PC-3 (cell line): ENCODE measurements around the gene CDH4. TPM values are rescaled to one million over a fixed set of nuclear protein-coding genes. Genes with fewer than 3 reads are reported as not detected.

Experiments
- ATAC-seq: fragments of 200-7000 bp; cut with Tn5 transposase; 2 replicates; pipeline ENCODE4 v1.9.1; 2020; ENCODE audit warnings: mild to moderate bottlenecking, moderate library complexity
- BruUV-seq: library from RNA; stranded (reverse); fragments of 400-500 nt; replicated peaks from 2 replicates; lab custom pipeline; 2021; lab: Mats Ljungman, UMichigan
- CTCF ChIA-PET: fragments of 300-600 bp; sonication (Branson Sonifier 250); formaldehyde crosslinking; loops from one replicate; lab custom pipeline; 2022; ENCODE audit warnings: antibody characterized with exemption; lab: Charles Lee
- POLR2A ChIA-PET: fragments of 300-600 bp; sonication (Branson Sonifier 250); formaldehyde crosslinking; loops from one replicate; lab custom pipeline; 2022; ENCODE audit warnings: antibody characterized with exemption; ENCODE audit not compliant: unreplicated experiment; lab: Charles Lee
- DNase-seq: peaks from one replicate; pipeline ENCODE4 v3.0.0-alpha.2; 2015
- H2AFZ ChIP-seq: fragments of 300-600 bp; sonication (generic); 2 replicates; pipeline ENCODE4 v1.6.0; 2016; ENCODE audit warnings: antibody characterized with exemption, low read length
- H3F3A ChIP-seq: fragments of 300-600 bp; sonication (generic); one replicate; pipeline ENCODE4 v1.6.0; 2017; ENCODE audit warnings: antibody characterized with exemption, low read length, control low read depth, mild to moderate bottlenecking; ENCODE audit not compliant: unreplicated experiment
- H3K27ac ChIP-seq: fragments of 300-600 bp; sonication (generic); 2 replicates; pipeline ENCODE4 v1.5.1; 2016; ENCODE audit warnings: mild to moderate bottlenecking, low read length
- H3K27me3 ChIP-seq: fragments of 300-600 bp; sonication (generic); 2 replicates; pipeline ENCODE4 v1.6.1; 2016; ENCODE audit warnings: low read length, mixed read lengths
- H3K36me3 ChIP-seq: fragments of 300-600 bp; sonication (generic); 2 replicates; pipeline ENCODE4 v1.6.1; 2016; ENCODE audit warnings: low read depth, mixed run types, low read length, mixed read lengths
- H3K4me1 ChIP-seq: fragments of 300-600 bp; sonication (generic); 2 replicates; pipeline ENCODE4 v1.5.1; 2016; ENCODE audit warnings: low read length; ENCODE audit not compliant: insufficient read depth
- H3K4me2 ChIP-seq: fragments of 300-600 bp; sonication (generic); 2 replicates; pipeline ENCODE4 v1.6.0; 2016; ENCODE audit warnings: low read length
- H3K4me3 ChIP-seq: fragments of 300-600 bp; sonication (generic); 2 replicates; pipeline ENCODE4 v1.5.1; 2016; ENCODE audit warnings: mild to moderate bottlenecking, low read length, mixed read lengths
- H3K79me2 ChIP-seq: fragments of 300-600 bp; sonication (generic); 2 replicates; pipeline ENCODE4 v1.6.1; 2017; ENCODE audit warnings: low read length, mixed read lengths
- H3K9ac ChIP-seq: fragments of 300-600 bp; sonication (generic); 2 replicates; pipeline ENCODE4 v1.6.0; 2016; ENCODE audit warnings: mild to moderate bottlenecking, low read length
- H3K9me2 ChIP-seq: fragments of 300-600 bp; sonication (generic); replicated peaks from 2 replicates; pipeline ENCODE4 v1.6.1; 2016; ENCODE audit warnings: mixed run types, low read length, mixed read lengths
- H3K9me3 ChIP-seq: fragments of 300-600 bp; sonication (generic); 2 replicates; pipeline ENCODE4 v1.6.1; 2016; ENCODE audit warnings: low read length, mixed read lengths
- H4K20me1 ChIP-seq: fragments of 300-600 bp; sonication (generic); 2 replicates; pipeline ENCODE4 v1.6.1; 2016; ENCODE audit warnings: low read length, mixed read lengths
- EZH2 ChIP-seq: fragments of 300-600 bp; sonication (generic); IDR thresholded peaks from one replicate; pipeline ENCODE4 v1.6.1; 2017; ENCODE audit warnings: antibody characterized with exemption, mild to moderate bottlenecking, low read length; ENCODE audit not compliant: unreplicated experiment
- EZH2phosphoT487 ChIP-seq: fragments of 300-600 bp; sonication (generic); IDR thresholded peaks from 2 replicates; pipeline ENCODE4 v1.6.1; 2018; ENCODE audit warnings: mild to moderate bottlenecking, antibody characterized with exemption, low read length, borderline replicate concordance
- intact Hi-C: fragments of 100-400 bp; cut with micrococcal nuclease; formaldehyde crosslinking; loops from 2 replicates; pipeline ENCODE4 v1.9.0; 2023
- total RNA-seq: library from RNA; depleted of rRNA; stranded (reverse); fragments of >200 nt; gene quantifications from 2 replicates; pipeline ENCODE4 v1.2.3, GENCODE V29; 2014
- TF ChIP-seq, protein P1 (sequence below): fragments of 300-600 bp; sonication (generic); conservative IDR thresholded peaks from 2 replicates; pipeline ENCODE4 v1.5.1; 2017; ENCODE audit warnings: antibody characterized with exemption, low read depth, mild to moderate bottlenecking, low read length

The CDH4 gene
- total RNA-seq, 1 experiment from 2014 or later = not detected

GRCh38 chr20:61855286-61855685 is 603.2 kb downstream of the CDH4 start:
- TF ChIP-seq EZH2 (no peak), EZH2phosphoT487 (no peak)
- TF ChIP-seq, protein P1, sequence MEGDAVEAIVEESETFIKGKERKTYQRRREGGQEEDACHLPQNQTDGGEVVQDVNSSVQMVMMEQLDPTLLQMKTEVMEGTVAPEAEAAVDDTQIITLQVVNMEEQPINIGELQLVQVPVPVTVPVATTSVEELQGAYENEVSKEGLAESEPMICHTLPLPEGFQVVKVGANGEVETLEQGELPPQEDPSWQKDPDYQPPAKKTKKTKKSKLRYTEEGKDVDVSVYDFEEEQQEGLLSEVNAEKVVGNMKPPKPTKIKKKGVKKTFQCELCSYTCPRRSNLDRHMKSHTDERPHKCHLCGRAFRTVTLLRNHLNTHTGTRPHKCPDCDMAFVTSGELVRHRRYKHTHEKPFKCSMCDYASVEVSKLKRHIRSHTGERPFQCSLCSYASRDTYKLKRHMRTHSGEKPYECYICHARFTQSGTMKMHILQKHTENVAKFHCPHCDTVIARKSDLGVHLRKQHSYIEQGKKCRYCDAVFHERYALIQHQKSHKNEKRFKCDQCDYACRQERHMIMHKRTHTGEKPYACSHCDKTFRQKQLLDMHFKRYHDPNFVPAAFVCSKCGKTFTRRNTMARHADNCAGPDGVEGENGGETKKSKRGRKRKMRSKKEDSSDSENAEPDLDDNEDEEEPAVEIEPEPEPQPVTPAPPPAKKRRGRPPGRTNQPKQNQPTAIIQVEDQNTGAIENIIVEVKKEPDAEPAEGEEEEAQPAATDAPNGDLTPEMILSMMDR = no peak
- CTCF ChIA-PET = no interaction called here

DNA sequence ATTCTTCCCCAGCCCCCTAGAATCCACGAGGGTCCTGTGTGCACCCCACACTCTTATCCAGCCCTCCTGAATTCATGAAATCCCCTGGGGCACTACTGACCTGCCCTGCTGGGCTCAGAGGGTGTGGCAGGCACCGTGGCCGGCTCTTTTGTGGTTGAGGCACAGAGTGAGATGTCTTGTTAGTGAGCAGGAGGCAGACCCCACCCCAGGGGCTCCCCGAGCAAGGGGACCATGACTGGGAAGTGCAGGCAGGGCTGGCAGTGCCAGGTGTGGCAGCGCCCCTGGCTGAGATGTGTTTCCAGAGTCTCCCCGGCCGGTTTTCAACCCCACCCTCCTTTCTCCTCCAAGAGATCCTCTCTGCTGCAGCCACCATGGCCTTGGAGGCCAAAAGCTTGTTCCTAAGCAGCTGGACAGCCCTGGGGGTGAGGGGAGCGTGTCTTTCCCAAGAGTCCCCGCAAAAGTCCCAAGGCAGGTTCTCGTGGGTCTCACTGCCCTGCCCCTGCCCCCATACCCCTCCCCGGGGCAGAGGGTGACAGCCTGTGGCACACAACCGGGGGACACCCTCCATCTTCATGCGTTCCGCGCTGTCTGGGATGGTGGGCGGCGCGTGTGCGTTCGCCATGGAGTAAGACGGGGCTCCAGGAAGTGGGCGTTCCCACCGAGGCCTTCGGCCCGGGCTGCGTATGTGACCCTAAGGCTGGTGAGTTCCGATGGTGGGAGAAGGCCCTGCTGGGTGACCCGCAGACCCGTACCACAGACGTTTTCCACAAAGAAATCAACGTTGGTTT is 604.8 kb downstream of the CDH4 start:
- Histone ChIP-seq H3K9ac (no peak overlapping the region), H3K36me3 (no peaks in the 10 kb centered on the region), H3K9me2 (no peaks in the 10 kb centered on the region), H3K27ac (no peak overlapping the region), H3K4me1 (no peaks in the 10 kb centered on the region), H3K4me2 (no peak overlapping the region), H3K27me3 (peaks cover 62% of the 10 kb centered on the region), H3F3A (no peaks in the 10 kb centered on the region), H3K4me3 (no peak overlapping the region), H3K79me2 (no peaks in the 10 kb centered on the region), H3K9me3 (no peaks in the 10 kb centered on the region), H4K20me1 (no peaks in the 10 kb centered on the region), H2AFZ (no peak overlapping the region)
- DNase-seq (no peak), ATAC-seq (no peak)
- CTCF ChIA-PET = no interaction called here
- POLR2A ChIA-PET = no interaction called here
- intact Hi-C loops = no loop called here
- TF ChIP-seq EZH2 = no peak
- TF ChIP-seq, protein P1 = no peak
- no peak for TF ChIP-seq EZH2phosphoT487
- BruUV-seq = no TSS peak

More at GRCh38 chr20:61855286-61855685, 603.2 kb downstream of the CDH4 start:
- BruUV-seq = no TSS peak
- intact Hi-C loops = no loop called here
- no peak for ATAC-seq
- Histone ChIP-seq H3K9me3 (no peaks in the 10 kb centered on the region), H3K4me2 (no peak overlapping the region), H3K9me2 (no peaks in the 10 kb centered on the region), H3K9ac (no peak overlapping the region), H3K27me3 (peaks cover 63% of the 10 kb centered on the region), H3K27ac (no peak overlapping the region), H3F3A (no peaks in the 10 kb centered on the region), H3K79me2 (no peaks in the 10 kb centered on the region), H2AFZ (no peak overlapping the region), H3K4me1 (no peaks in the 10 kb centered on the region), H3K4me3 (no peak overlapping the region), H3K36me3 (no peaks in the 10 kb centered on the region), H4K20me1 (no peaks in the 10 kb centered on the region)
- POLR2A ChIA-PET = no interaction called here
- no peak for DNase-seq

DNA sequence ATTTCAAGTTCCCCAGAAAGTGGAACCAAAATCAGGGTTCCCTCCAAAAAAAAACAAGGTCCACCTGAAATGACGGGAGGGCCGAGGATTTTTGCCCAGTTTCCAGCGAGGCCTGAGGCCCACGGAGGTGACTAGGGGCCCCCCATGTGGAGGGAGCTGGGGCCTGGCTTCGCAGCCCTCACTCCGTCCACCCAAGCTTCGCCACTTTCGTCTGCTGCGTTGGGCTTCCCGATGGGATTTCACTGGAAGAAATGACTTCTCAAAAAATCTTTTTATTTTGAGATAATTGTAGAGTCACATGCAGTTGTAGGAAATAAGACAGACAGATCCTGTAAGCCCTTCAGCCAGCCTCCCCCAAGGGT is 605.3 kb downstream of the CDH4 start:
- TF ChIP-seq EZH2 (no peak), EZH2phosphoT487 (no peak)
- TF ChIP-seq, protein P1 = no peak
- H3K9me2 ChIP-seq = no peaks in the 10 kb centered on the region
- ATAC-seq = no peak
- intact Hi-C loops = no loop called here
- H3K4me3 ChIP-seq = no peak overlapping the region
- no peaks in the 10 kb centered on the region for H3K9me3 ChIP-seq
- no TSS peak for BruUV-seq
- no peak overlapping the region for H3K9ac ChIP-seq
- ChIA-PET POLR2A (no interaction called here), CTCF (no interaction called here)
- peaks cover 62% of the 10 kb centered on the region for H3K27me3 ChIP-seq
- no peaks in the 10 kb centered on the region for H4K20me1 ChIP-seq
- H3F3A ChIP-seq = no peaks in the 10 kb centered on the region
- no peaks in the 10 kb centered on the region for H3K4me1 ChIP-seq
- no peak overlapping the region for H2AFZ ChIP-seq
- H3K27ac ChIP-seq = no peak overlapping the region
- no peak overlapping the region for H3K4me2 ChIP-seq
- no peak for DNase-seq
- H3K36me3 ChIP-seq = no peaks in the 10 kb centered on the region
- no peaks in the 10 kb centered on the region for H3K79me2 ChIP-seq
